Karpas-422 (cell line): ENCODE data around the gene PGAM2. TPM values are rescaled to one million over a fixed set of nuclear protein-coding genes. Genes with fewer than 3 reads are reported as not detected.
"Not testable (repeated sequence)": the region's sequence is repeated elsewhere in the genome, so short reads cannot be mapped to it uniquely, and the experiment has no call there.

Source experiments
- DNase-seq: peaks from one replicate; pipeline ENCODE4 v3.0.0-alpha.2; 2015
- H2AFZ ChIP-seq: fragments of 200-600 bp; sonication (generic); 2 replicates; pipeline ENCODE4 v1.6.1; 2014; ENCODE audit warnings: antibody characterized with exemption, low read length, mixed read lengths
- H3K27ac ChIP-seq: fragments of 200-600 bp; sonication (generic); 2 replicates; pipeline ENCODE4 v1.5.1; 2014; ENCODE audit warnings: mild to moderate bottlenecking, low read length, moderate library complexity
- H3K27me3 ChIP-seq: fragments of 200-600 bp; sonication (generic); 2 replicates; pipeline ENCODE4 v1.6.1; 2014; ENCODE audit warnings: low read length, mixed read lengths
- H3K36me3 ChIP-seq: fragments of 200-600 bp; sonication (generic); 2 replicates; pipeline ENCODE4 v1.6.1; 2014; ENCODE audit warnings: low read length, mixed read lengths; ENCODE audit not compliant: insufficient read depth
- H3K4me1 ChIP-seq: fragments of 200-600 bp; sonication (generic); 2 replicates; pipeline ENCODE4 v1.6.1; 2014; ENCODE audit warnings: mild to moderate bottlenecking, low read length, mixed read lengths
- H3K4me2 ChIP-seq: fragments of 200-600 bp; sonication (generic); 2 replicates; pipeline ENCODE4 v1.6.1; 2014; ENCODE audit warnings: low read length, low read depth, mild to moderate bottlenecking; ENCODE audit not compliant: poor library complexity, severe bottlenecking
- H3K4me3 ChIP-seq: fragments of 200-600 bp; sonication (generic); 2 replicates; pipeline ENCODE4 v1.5.1; 2014; ENCODE audit warnings: mild to moderate bottlenecking, antibody characterized with exemption, low read length, mixed read lengths
- H3K79me2 ChIP-seq: fragments of 200-600 bp; sonication (generic); 2 replicates; pipeline ENCODE4 v1.6.1; 2014; ENCODE audit warnings: mild to moderate bottlenecking, low read length, mixed read lengths
- H3K9ac ChIP-seq: fragments of 200-600 bp; sonication (generic); 2 replicates; pipeline ENCODE4 v1.6.0; 2014; ENCODE audit warnings: low read length
- H3K9me2 ChIP-seq: fragments of 200-600 bp; sonication (generic), shearing (Covaris generic); replicated peaks from 2 replicates; pipeline ENCODE4 v1.6.0; 2014; ENCODE audit warnings: mild to moderate bottlenecking, low read length, moderate library complexity; ENCODE audit not compliant: insufficient read depth
- H3K9me3 ChIP-seq: fragments of 300-700, 200-600 bp; sonication (generic); 2 replicates; pipeline ENCODE4 v1.6.1; 2014; ENCODE audit warnings: low read length, mixed read lengths
- H4K20me1 ChIP-seq: fragments of 200-600 bp; sonication (generic); 2 replicates; pipeline ENCODE4 v1.6.1; 2014; ENCODE audit warnings: mild to moderate bottlenecking, antibody characterized with exemption, low read length, low read depth; ENCODE audit not compliant: insufficient read depth
- total RNA-seq: library from RNA; depleted of rRNA; stranded (reverse); fragments of >200 nt; shearing (Covaris generic); gene quantifications from 2 replicates; pipeline ENCODE4 v1.2.3, GENCODE V29; 2014; ENCODE audit warnings: low replicate concordance; rRNA removed

Gene PGAM2
- total RNA-seq, 1 experiment from 2014 or later, result not detected

- H2AFZ ChIP-seq, H3K36me3 ChIP-seq, H3K27me3 ChIP-seq, H3K4me1 ChIP-seq, H3K9me2 ChIP-seq, H3K9ac ChIP-seq, DNase-seq, H4K20me1 ChIP-seq, H3K4me3 ChIP-seq, H3K27ac ChIP-seq, H3K9me3 ChIP-seq, H3K4me2 ChIP-seq: not testable (repeated sequence)
- peaks cover 10% of the 10 kb centered on the region for H3K79me2 ChIP-seq
These were observed 42.4 kb downstream of the PGAM2 start for GRCh38 chr7:44022796-44023467.

- not testable (repeated sequence) for H2AFZ ChIP-seq, H3K4me3 ChIP-seq, H4K20me1 ChIP-seq, H3K9me3 ChIP-seq, H3K4me2 ChIP-seq, H3K4me1 ChIP-seq, H3K9ac ChIP-seq, H3K9me2 ChIP-seq, H3K36me3 ChIP-seq, H3K27ac ChIP-seq, DNase-seq, H3K27me3 ChIP-seq
- peaks cover 14% of the 10 kb centered on the region for H3K79me2 ChIP-seq
These were observed 43.3 kb downstream of the PGAM2 start for GRCh38 chr7:44022069-44022468.

GRCh38 chr7:44019825-44020224, 45.5 kb downstream of the PGAM2 start:
- H3K79me2 ChIP-seq, result peaks cover 14% of the 10 kb centered on the region
- not testable (repeated sequence) for H3K9me2 ChIP-seq, H3K27me3 ChIP-seq, H2AFZ ChIP-seq, H3K36me3 ChIP-seq, H3K4me1 ChIP-seq, H3K4me3 ChIP-seq, H3K9me3 ChIP-seq, H3K27ac ChIP-seq, DNase-seq, H3K4me2 ChIP-seq, H4K20me1 ChIP-seq, H3K9ac ChIP-seq

GRCh38 chr7:44018857-44019807, 46.2 kb downstream of the PGAM2 start:
- Histone ChIP-seq H3K4me3 (peak overlapping the region; percentile 81), H3K4me2 (peak overlapping the region; percentile 65), H3K9ac (peak overlapping the region; percentile 83), H3K79me2 (peaks cover 14% of the 10 kb centered on the region), H3K27ac (peak overlapping the region; percentile 57)
- H3K36me3 ChIP-seq, H3K27me3 ChIP-seq, H4K20me1 ChIP-seq, H3K4me1 ChIP-seq, H3K9me2 ChIP-seq, H2AFZ ChIP-seq, H3K9me3 ChIP-seq: not testable (repeated sequence)
- peak; percentile 99 for DNase-seq

- H3K9me3 ChIP-seq, H3K4me1 ChIP-seq, H3K9me2 ChIP-seq, H3K36me3 ChIP-seq, DNase-seq, H3K9ac ChIP-seq, H3K4me3 ChIP-seq, H2AFZ ChIP-seq, H3K27ac ChIP-seq, H3K27me3 ChIP-seq, H4K20me1 ChIP-seq, H3K4me2 ChIP-seq: not testable (repeated sequence)
- peaks cover 14% of the 10 kb centered on the region for H3K79me2 ChIP-seq
These were observed 50.3 kb downstream of the PGAM2 start for GRCh38 chr7:44015090-44015489.

Other genes with a start within 250 kb of the PGAM2 start
- 94.1 and 100 TPM in 2 replicates for gene MRPS24, start 196.1 kb downstream of the PGAM2 start, total RNA-seq
- gene URGCP, start 159.0 kb downstream of the PGAM2 start, total RNA-seq, result 30.7 and 34.2 TPM in 2 replicates
- 19.0 and 29.3 TPM in 2 replicates for gene UBE2D4, start 139.1 kb downstream of the PGAM2 start, total RNA-seq
- gene SPDYE1, start 67.7 kb downstream of the PGAM2 start, total RNA-seq, result not detected in 2 replicates
- 116 and 184 TPM in 2 replicates for gene DBNL, start 20.9 kb downstream of the PGAM2 start, total RNA-seq
- 34.5 and 47.1 TPM in 2 replicates for gene POLM, start 17.0 kb upstream of the PGAM2 start, total RNA-seq
- gene AEBP1, start 38.8 kb upstream of the PGAM2 start, total RNA-seq, result 5.9 TPM in 1 of 2 replicates, not detected in the other
- 165 and 217 TPM in 2 replicates for gene POLD2, start 58.0 kb upstream of the PGAM2 start, total RNA-seq
- not detected in 2 replicates for gene MYL7, start 75.8 kb upstream of the PGAM2 start, total RNA-seq
- gene GCK, start 123.9 kb upstream of the PGAM2 start, total RNA-seq, result not detected in 2 replicates
- 63.1 and 88.6 TPM in 2 replicates for gene YKT6, start 135.4 kb upstream of the PGAM2 start, total RNA-seq